DMS153 (cell line): ENCODE data around the gene MYRFL.
"Not testable (repeated sequence)": the region's sequence is repeated elsewhere in the genome, so short reads cannot be mapped to it uniquely, and the experiment has no call there.

Experiments
- DNase-seq: peaks from one replicate; lab custom pipeline; 2025; lab: John Stamatoyannopoulos, UW

The MYRFL gene

GRCh38 chr12:69824966-69825560 is at the start of gene MYRFL:
MYRFL (plus strand) TSS chr12:69825227; CDS start chr12:69825518, 291 bp downstream.
- no peak for DNase-seq

- DNase-seq = no peak
These were observed 45.1 kb upstream of the MYRFL start for GRCh38 chr12:69779928-69780327.

GRCh38 chr12:69783365-69783764 is 41.7 kb upstream of the MYRFL start:
- DNase-seq = no peak

- no peak for DNase-seq
These were observed 35.7 kb upstream of the MYRFL start for GRCh38 chr12:69789351-69789750.

GRCh38 chr12:69792533-69792932 is 32.5 kb upstream of the MYRFL start:
- no peak for DNase-seq

- not testable (repeated sequence) for DNase-seq
These were observed 17.7 kb upstream of the MYRFL start for GRCh38 chr12:69807101-69807897.

GRCh38 chr12:69810870-69811498 is 14.0 kb upstream of the MYRFL start:
- no peak for DNase-seq

- DNase-seq = no peak
These were observed 8.9 kb upstream of the MYRFL start for GRCh38 chr12:69816082-69816481.

- no peak for DNase-seq
These were observed 4.0 kb upstream of the MYRFL start for GRCh38 chr12:69821032-69821455.

- DNase-seq = peak; percentile 26
These were observed 3.4 kb upstream of the MYRFL start for GRCh38 chr12:69821456-69822159.

- no peak for DNase-seq
These were observed 2.7 kb upstream of the MYRFL start for GRCh38 chr12:69822201-69822860.

- no peak for DNase-seq
These were observed 999 bp upstream of the MYRFL start for GRCh38 chr12:69824028-69824427.

- no peak for DNase-seq
These were observed 3.9 kb downstream of the MYRFL start for GRCh38 chr12:69828897-69829296.

- DNase-seq = no peak
These were observed 8.7 kb downstream of the MYRFL start for GRCh38 chr12:69833696-69834095.

- no peak for DNase-seq
These were observed 9.1 kb downstream of the MYRFL start for GRCh38 chr12:69834147-69834546.

GRCh38 chr12:69834576-69834975 is 9.5 kb downstream of the MYRFL start:
- no peak for DNase-seq

- DNase-seq = no peak
These were observed 10.1 kb downstream of the MYRFL start for GRCh38 chr12:69835081-69835480.

GRCh38 chr12:69836015-69836414 is 11.0 kb downstream of the MYRFL start:
- no peak for DNase-seq

- no peak for DNase-seq
These were observed 12.2 kb downstream of the MYRFL start for GRCh38 chr12:69837191-69837590.

- DNase-seq = no peak
These were observed 12.8 kb downstream of the MYRFL start for GRCh38 chr12:69837657-69838415.

GRCh38 chr12:69840727-69841126 is 15.7 kb downstream of the MYRFL start:
- no peak for DNase-seq
